GM18951 (cell line): ENCODE results near the gene ZNF665.
"Not testable (repeated sequence)": the region's sequence is repeated elsewhere in the genome, so short reads cannot be mapped to it uniquely, and the experiment has no call there.

ENCODE experiments used
- POLR2A ChIP-seq: IDR thresholded peaks from 4 replicates; pipeline ENCODE4 v1.6.1; 2011; ENCODE audit warnings: mild to moderate bottlenecking; ENCODE audit not compliant: insufficient read length, insufficient read depth; ENCODE audit errors: extremely low read depth
- in situ Hi-C: fragments of 300-500 bp; cut with MboI; formaldehyde crosslinking; loops from one replicate; pipeline ENCODE4 v1.12.0; 2022; ENCODE audit warnings: low sequenced_read_pairs, mixed read lengths, inconsistent platforms; ENCODE audit not compliant: unreplicated experiment

ZNF665 gene

GRCh38 chr19:53132141-53132991, 60.8 kb downstream of the ZNF665 start, which contains the start of gene ZNF415:
ZNF415 (minus strand) TSS chr19:53132910; CDS start chr19:53122676, 10,234 bp downstream.
- in situ Hi-C loops: no loop called here
- TF ChIP-seq POLR2A: no peak

- TF ChIP-seq POLR2A: no peak
- in situ Hi-C loops: no loop called here
These were observed 61.4 kb downstream of the ZNF665 start for GRCh38 chr19:53131727-53132126.

GRCh38 chr19:53131085-53131590, 62.0 kb downstream of the ZNF665 start:
- in situ Hi-C loops: no loop called here
- TF ChIP-seq POLR2A: no peak

GRCh38 chr19:53130506-53130905, 62.7 kb downstream of the ZNF665 start:
- TF ChIP-seq POLR2A: no peak
- in situ Hi-C loops: no loop called here

- in situ Hi-C loops: not testable (repeated sequence)
These were observed 66.2 kb downstream of the ZNF665 start for GRCh38 chr19:53126733-53127526.

- TF ChIP-seq POLR2A: no peak
- in situ Hi-C loops: no loop called here
These were observed 69.8 kb downstream of the ZNF665 start for GRCh38 chr19:53123400-53123799.
